Heart left ventricle (tissue), 16 donors: Measurements from ENCODE around the gene PRICKLE4. TPM values are rescaled to one million over a fixed set of nuclear protein-coding genes. Genes with fewer than 3 reads are reported as not detected.

Source experiments
- ATAC-seq, 4 donors: fragments of 200-7000 bp; cut with Tn5 transposase; one replicate each; pipeline ENCODE4 v1.9.1; 2020 to 2022; ENCODE audit warnings: moderate library complexity in 4 of 4, mild to moderate bottlenecking in 3 of 4, moderate number of reproducible peaks in 1 of 4
- DNase-seq, 5 donors: peaks; one replicate each; pipeline ENCODE4 v3.0.0-alpha.2; 2020
- H3K27ac ChIP-seq, 12 donors: fragments of 200-600 bp; sonication (generic) in 4 of 12; one replicate each; pipeline versions ENCODE4 v1.5.0 to v1.8.0; 2016 to 2022; ENCODE audit warnings: mild to moderate bottlenecking in 2 of 12
- H3K27me3 ChIP-seq, 9 donors: fragments of 200-600 bp; sonication (generic) in 2 of 9; one replicate each; pipeline versions ENCODE4 v1.5.1 to v1.8.0; 2016 to 2022; ENCODE audit warnings: mild to moderate bottlenecking in 3 of 9
- H3K36me3 ChIP-seq, 9 donors: fragments of 200-600 bp; sonication (generic) in 2 of 9; one replicate each; pipeline versions ENCODE4 v1.5.0 to v1.8.0; 2018 to 2022; ENCODE audit warnings: mild to moderate bottlenecking in 2 of 9
- H3K4me1 ChIP-seq, 12 donors: fragments of 200-600 bp; sonication (generic) in 4 of 12; one replicate each; pipeline versions ENCODE4 v1.5.0 to v1.8.0; 2016 to 2022; ENCODE audit warnings: mild to moderate bottlenecking in 3 of 12
- H3K4me3 ChIP-seq, 12 donors: fragments of 200-600 bp; sonication (generic) in 4 of 12; one replicate each; pipeline versions ENCODE4 v1.5.0 to v1.8.0; 2017 to 2022; ENCODE audit warnings: mild to moderate bottlenecking in 9 of 12, moderate library complexity in 4 of 12
- H3K9me3 ChIP-seq, 12 donors: fragments of 200-600 bp; sonication (generic) in 4 of 12; one replicate each; pipeline versions ENCODE4 v1.5.0 to v1.8.0; 2016 to 2022; ENCODE audit warnings: mild to moderate bottlenecking in 1 of 12
- POLR2A ChIP-seq, 2 donors: fragments of 450-650 bp; IDR thresholded peaks; one replicate each; pipeline ENCODE4 v1.6.1; 2017; ENCODE audit warnings: antibody characterized with exemption in 2 of 2, mild to moderate bottlenecking in 2 of 2, moderate library complexity in 2 of 2
- WGBS, 4 donors: extraction: QIAGEN DNeasy Blood & Tissue Kit in 2 of 4; methylation state at CpG; one replicate each; pipeline versions ENCODE4 v1.1.5 to v1.1.7; 2013 to 2018; 5-methylcytosine and 5-hydroxymethylcytosine counted together
- intact Hi-C, 10 donors: fragments of 100-400 bp; cut with DNase I; formaldehyde crosslinking; loops; one replicate each; pipeline versions ENCODE4 v1.11.1 to v1.14.2; 2022
- polyA plus RNA-seq, 2 donors: library from polyadenylated mRNA; stranded (reverse); fragments of 200-250 nt; gene quantifications; one replicate each; pipeline ENCODE4 v1.2.3, GENCODE V29; 2013
- total RNA-seq, 9 donors: library from RNA; depleted of rRNA in 2 of 9; stranded (reverse); fragments of >200 nt in 2 of 9; fragmentation: NEBNext Ultra II Directional in 3 of 9; extraction: Animal tissue kit (Norgen Biotek cat#: 25700) in 3 of 9; gene quantifications; one replicate each; pipeline versions ENCODE4 v1.1.0 to v1.2.4, GENCODE V29; 2016 to 2023
- TF ChIP-seq, protein P1 (sequence below), 12 donors: fragments of 200-600 bp; sonication (generic) in 4 of 12; IDR thresholded peaks; one replicate each; pipeline versions ENCODE4 v1.5.0 to v1.8.0; 2018 to 2022; ENCODE audit warnings: antibody characterized with exemption in 12 of 12, mild to moderate bottlenecking in 5 of 12
- donor health status: ischemic (EF 13 %, LVEDD 7.1; RV severe dilation, severe dysfunction).
- donor health status: healthy with polysubstance abuse.
- donor health status: DM: no; HTN: yes; CAD: no.
- donor health status: DM: no; HTN: no; CAD: no.
- donor health status: ischemic (EF 25% LVEDD 6.9; RV normal size, moderate dysfunction).
- donor health status: ischemic (EF 25% LVEDD 5.7; RV mildly dilated, moderate dysfunction).
- donor health status: healthy.
- donor health status: DM: yes; HTN: yes; CAD: no.
- donor health status: ischemic (EF 35%, LVEDD 5.7; RV mildly dilated, moderate dysfunction).
- donor health status: nonischemic (EF 11% LVEDD 7.7; RV severe dilation, severe dysfunction).
- donor health status: DM: yes; HTN: yes; CAD: no.
- donor health status: PGD.
- donor health status: ischemic (EF 29% LVEDD 5.4; RV normal size, mild dysfunction).
- donor health status: nonischemic (EF 23%, LVEDD 6.1; RV moderate dilation, normal function).

PRICKLE4 gene
- total and polyA plus RNA-seq, 11 donors = 1.1 to 3.9 (median 1.9) TPM

DNA sequence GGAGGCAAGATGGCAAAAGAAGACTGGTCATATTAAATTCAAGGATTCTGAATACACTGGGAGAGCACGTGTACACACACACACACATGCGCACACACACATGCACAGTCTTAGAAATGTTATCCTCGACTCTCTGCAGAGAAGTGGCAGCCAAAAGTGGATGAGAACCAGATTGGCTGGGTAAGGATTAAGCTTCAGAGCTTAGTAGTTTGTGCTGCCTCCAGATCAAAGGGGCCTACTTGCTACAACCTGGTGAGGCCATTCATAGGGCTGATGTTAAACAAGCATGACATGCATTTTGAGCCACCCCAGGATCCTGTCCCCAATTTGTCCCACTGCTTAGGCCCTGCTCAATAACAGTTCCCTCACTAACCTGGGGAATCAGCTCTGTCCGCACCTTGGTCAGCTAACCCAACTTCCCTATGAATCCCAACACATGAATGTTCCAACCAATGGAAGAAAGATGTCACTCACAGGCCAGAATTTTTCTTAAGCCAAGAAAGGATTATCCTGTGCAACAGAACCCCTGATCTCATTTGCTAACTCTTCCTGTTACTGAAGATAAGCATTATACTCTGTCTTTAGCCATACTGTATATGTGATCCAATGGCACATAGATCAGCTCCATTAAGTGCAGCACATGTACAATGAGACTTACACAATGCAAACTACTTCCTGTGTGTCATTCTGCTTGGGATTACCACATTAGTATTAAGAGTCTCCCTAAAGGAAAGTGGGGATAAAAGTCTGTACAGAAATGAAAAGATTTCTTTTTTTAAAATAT is 37.9 kb downstream of the PRICKLE4 start:
- Histone ChIP-seq H3K9me3 (no peaks in the 10 kb centered on the region), H3K27me3 (no peaks in the 10 kb centered on the region), H3K4me3 (no peak overlapping the region), H3K27ac (no peak overlapping the region), H3K36me3 (no peaks in the 10 kb centered on the region), H3K4me1 (peaks cover 0 to 13% (median 0%) of the 10 kb centered on the region in 12 donors)
- 75 to 83% (median 78%) methylated on average over 4 of the region's 4 CpGs for WGBS, 4 donors
- ATAC-seq (no peak), DNase-seq (no peak)
- TF ChIP-seq, protein P1, sequence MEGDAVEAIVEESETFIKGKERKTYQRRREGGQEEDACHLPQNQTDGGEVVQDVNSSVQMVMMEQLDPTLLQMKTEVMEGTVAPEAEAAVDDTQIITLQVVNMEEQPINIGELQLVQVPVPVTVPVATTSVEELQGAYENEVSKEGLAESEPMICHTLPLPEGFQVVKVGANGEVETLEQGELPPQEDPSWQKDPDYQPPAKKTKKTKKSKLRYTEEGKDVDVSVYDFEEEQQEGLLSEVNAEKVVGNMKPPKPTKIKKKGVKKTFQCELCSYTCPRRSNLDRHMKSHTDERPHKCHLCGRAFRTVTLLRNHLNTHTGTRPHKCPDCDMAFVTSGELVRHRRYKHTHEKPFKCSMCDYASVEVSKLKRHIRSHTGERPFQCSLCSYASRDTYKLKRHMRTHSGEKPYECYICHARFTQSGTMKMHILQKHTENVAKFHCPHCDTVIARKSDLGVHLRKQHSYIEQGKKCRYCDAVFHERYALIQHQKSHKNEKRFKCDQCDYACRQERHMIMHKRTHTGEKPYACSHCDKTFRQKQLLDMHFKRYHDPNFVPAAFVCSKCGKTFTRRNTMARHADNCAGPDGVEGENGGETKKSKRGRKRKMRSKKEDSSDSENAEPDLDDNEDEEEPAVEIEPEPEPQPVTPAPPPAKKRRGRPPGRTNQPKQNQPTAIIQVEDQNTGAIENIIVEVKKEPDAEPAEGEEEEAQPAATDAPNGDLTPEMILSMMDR (IDR thresholded peaks at IDR 0.05) = no peak
- TF ChIP-seq POLR2A (IDR thresholded peaks at IDR 0.05) = no peak
- intact Hi-C loops = no loop called here

DNA sequence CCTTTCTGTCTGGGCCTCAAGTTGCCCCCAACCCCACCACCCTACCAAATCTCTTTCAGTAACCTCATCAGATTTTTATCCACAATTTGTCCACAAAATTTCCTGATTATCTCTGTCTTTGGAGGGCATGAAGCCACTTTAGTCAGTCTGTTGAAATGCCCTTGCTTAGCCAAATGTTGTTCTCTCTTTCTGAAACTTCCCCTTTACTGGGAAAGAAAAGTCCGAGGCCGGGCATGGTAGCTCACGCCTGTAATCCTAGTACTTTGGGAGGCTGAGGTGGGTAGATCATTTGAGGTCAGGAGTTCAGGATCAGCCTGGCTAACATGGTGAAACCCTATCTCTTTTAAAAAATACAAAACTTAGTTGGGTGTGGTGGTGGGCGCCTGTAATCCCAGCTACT is 40.7 kb downstream of the PRICKLE4 start:
- intact Hi-C loops = no loop called here
- H3K4me1 ChIP-seq = peaks cover 0 to 3% (median 0%) of the 10 kb centered on the region in 12 donors
- ATAC-seq (no peak), DNase-seq (no peak)
- H3K36me3 ChIP-seq = no peaks in the 10 kb centered on the region
- 94 to 99% (median 97%) methylated on average over 4 of the region's 4 CpGs for WGBS, 4 donors
- no peak overlapping the region for H3K27ac ChIP-seq
- no peaks in the 10 kb centered on the region for H3K9me3 ChIP-seq
- H3K4me3 ChIP-seq = no peak overlapping the region
- no peaks in the 10 kb centered on the region for H3K27me3 ChIP-seq
- TF ChIP-seq, protein P1 (IDR thresholded peaks at IDR 0.05) = no peak
- no peak for TF ChIP-seq POLR2A (IDR thresholded peaks at IDR 0.05)

DNA sequence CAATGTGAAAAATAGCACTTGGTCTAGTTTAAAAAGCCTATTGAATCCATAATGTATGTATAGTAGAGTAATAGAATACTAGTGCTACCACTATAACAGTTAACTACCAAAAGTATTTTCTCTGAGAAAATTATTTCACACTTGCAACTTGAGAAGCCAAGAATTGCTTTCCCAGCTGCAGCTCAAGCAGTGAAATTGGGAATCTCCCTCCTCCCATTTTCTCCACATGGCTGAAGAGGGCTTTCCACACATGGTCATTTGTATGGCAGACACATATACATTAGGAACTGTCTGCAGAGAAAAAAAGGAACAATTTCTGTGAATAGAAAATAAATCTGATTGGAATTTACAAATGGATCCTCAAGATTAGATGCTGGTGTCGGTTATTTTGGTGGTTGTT is 41.4 kb downstream of the PRICKLE4 start:
- Histone ChIP-seq H3K27me3 (no peaks in the 10 kb centered on the region), H3K9me3 (no peaks in the 10 kb centered on the region), H3K4me3 (no peak overlapping the region), H3K36me3 (no peaks in the 10 kb centered on the region), H3K27ac (no peak overlapping the region), H3K4me1 (peaks cover 0 to 3% (median 0%) of the 10 kb centered on the region in 12 donors)
- no peak for DNase-seq
- ATAC-seq = no peak
- intact Hi-C loops = no loop called here
- no peak for TF ChIP-seq POLR2A (IDR thresholded peaks at IDR 0.05)
- TF ChIP-seq, protein P1 (IDR thresholded peaks at IDR 0.05) = no peak
- WGBS, 4 donors = 98 to 100% (median 99%) methylated on average over 1 of the region's 1 CpG

DNA sequence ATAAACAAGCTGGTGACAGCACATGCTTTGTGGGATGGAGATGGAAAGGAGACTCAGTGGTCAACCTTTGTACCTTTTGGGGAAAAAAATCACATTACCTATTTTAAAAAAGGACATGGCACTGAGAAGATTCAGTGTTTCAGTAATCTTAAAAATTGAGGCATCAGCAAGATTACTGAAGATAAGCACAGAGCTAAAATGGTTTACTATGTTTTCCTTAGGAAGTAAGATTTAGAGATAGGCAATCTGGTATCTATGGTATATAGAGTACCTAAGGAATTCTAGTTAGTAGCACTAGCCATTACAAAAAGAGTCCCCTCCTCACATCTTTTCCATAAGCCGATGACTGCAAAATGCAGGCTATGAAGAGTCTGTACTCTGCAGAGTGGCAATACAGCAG is 42.6 kb downstream of the PRICKLE4 start:
- H3K27ac ChIP-seq = no peak overlapping the region
- ATAC-seq (no peak), DNase-seq (no peak)
- 95 to 100% (median 99%) methylated on average over 1 of the region's 1 CpG for WGBS, 4 donors
- H3K4me3 ChIP-seq = no peak overlapping the region
- no peaks in the 10 kb centered on the region for H3K36me3 ChIP-seq
- H3K4me1 ChIP-seq = peaks cover 0 to 3% (median 0%) of the 10 kb centered on the region in 12 donors
- intact Hi-C loops = no loop called here
- TF ChIP-seq, protein P1 (IDR thresholded peaks at IDR 0.05) = no peak
- TF ChIP-seq POLR2A (IDR thresholded peaks at IDR 0.05) = no peak
- no peaks in the 10 kb centered on the region for H3K27me3 ChIP-seq
- H3K9me3 ChIP-seq = no peaks in the 10 kb centered on the region
